GM11168 (cell line): ENCODE results near the gene LRP5.

Experiments
- in situ Hi-C: fragments of 300-500 bp; cut with MboI; formaldehyde crosslinking; loops from one replicate; pipeline ENCODE4 v1.12.0; 2022; ENCODE audit warnings: low sequenced_read_pairs; ENCODE audit not compliant: unreplicated experiment

Gene LRP5

GRCh38 chr11:68361702-68362101 is 49.3 kb downstream of the LRP5 start:
- in situ Hi-C loops = no loop called here

GRCh38 chr11:68362801-68363379 is 50.5 kb downstream of the LRP5 start:
- in situ Hi-C loops = no loop called here

- in situ Hi-C loops = no loop called here
Measured at GRCh38 chr11:68363776-68364175, 51.4 kb downstream of the LRP5 start.

DNA sequence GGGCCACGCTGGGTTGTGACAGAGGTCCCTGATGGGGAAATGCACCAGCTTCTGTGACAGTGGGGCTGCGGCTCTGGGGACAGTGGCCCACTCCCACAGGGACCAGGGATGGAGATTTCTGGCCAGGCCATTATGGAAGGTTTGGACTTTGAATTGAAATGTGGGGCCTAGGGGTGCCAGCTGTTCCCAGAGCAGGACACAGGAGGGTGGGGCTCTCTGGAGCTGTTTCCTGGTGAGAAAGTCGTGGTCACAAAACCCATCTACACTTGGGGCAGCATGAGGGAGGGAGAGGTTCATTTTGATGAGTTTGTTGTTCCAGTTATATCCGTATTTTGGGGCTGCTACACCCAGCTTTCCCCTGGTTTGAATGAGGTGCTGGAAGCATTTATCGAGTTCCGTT is 52.2 kb downstream of the LRP5 start:
- in situ Hi-C loops = no loop called here

DNA sequence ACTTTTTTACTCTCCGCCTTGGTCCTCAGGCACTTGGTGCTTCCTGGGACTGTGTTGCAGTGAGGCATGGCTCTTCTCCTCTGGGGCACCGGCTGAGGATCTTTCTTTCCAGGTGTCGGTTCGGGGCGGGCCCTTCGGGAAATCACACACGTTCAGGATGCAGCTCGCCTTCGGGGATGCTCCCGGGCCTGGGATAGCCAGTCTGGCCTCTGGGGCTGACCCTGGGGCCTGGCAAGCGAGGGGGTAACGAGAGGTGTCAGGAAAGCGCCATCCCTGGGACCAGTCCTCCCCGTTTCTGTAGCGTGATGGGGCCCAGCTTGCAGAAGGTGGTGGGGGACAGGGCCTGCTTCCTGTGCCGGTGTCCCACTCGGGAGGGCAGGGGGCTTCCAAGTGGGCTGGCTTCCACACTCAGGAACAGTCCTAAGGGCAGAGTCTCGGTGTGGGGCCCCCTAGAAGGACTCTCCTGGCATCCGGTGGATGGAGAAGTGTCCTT is 53.6 kb downstream of the LRP5 start:
- in situ Hi-C loops = no loop called here

- in situ Hi-C loops = no loop called here
Measured at GRCh38 chr11:68367252-68367651, 54.9 kb downstream of the LRP5 start.

- in situ Hi-C loops = no loop called here
Measured at GRCh38 chr11:68369756-68370155, 57.4 kb downstream of the LRP5 start.

GRCh38 chr11:68370211-68371111 is 58.1 kb downstream of the LRP5 start:
- in situ Hi-C loops = no loop called here

- in situ Hi-C loops = no loop called here
Measured at GRCh38 chr11:68371171-68372041, 59.0 kb downstream of the LRP5 start.

DNA sequence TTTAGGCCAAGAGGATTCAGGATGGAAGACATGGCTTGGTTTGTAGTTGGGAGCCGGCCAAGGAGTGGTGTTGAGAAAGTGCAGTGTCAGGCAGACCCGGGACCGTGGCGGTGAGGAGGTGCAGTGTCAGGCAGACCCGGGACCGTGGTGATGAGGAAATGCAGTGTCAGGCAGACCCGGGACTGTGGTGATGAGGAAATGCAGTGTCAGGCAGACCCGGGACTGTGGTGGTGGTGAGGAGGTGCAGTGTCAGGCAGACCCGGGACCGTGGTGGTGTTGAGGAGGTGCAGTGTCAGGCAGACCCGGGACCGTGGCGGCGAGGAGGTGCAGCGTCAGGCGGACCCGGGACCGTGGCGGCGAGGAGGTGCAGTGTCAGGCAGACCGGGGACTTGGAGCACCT is 59.7 kb downstream of the LRP5 start:
- in situ Hi-C loops = no loop called here

DNA sequence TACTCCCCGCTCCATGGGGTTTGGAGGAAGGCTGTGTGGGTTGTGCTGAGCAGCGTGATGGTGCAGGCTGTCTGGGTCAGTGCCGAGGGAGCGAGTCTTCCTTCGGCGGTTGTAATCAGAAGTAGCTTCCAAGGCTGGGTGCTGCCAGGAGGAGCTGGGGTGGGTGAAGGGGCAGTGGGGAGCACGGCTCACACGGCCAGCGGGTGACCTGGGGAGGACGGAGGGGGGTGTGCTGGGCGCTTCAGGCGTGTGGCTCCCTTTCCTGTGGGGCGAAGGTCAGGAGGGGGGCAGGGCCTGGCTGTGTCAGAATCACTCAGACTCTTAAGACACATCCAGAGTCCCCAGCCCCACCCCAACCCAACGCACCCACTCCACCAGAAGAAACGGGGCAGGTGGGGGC is 60.2 kb downstream of the LRP5 start:
- in situ Hi-C loops = no loop called here

GRCh38 chr11:68373189-68373814 is 60.9 kb downstream of the LRP5 start:
- in situ Hi-C loops = no loop called here

DNA sequence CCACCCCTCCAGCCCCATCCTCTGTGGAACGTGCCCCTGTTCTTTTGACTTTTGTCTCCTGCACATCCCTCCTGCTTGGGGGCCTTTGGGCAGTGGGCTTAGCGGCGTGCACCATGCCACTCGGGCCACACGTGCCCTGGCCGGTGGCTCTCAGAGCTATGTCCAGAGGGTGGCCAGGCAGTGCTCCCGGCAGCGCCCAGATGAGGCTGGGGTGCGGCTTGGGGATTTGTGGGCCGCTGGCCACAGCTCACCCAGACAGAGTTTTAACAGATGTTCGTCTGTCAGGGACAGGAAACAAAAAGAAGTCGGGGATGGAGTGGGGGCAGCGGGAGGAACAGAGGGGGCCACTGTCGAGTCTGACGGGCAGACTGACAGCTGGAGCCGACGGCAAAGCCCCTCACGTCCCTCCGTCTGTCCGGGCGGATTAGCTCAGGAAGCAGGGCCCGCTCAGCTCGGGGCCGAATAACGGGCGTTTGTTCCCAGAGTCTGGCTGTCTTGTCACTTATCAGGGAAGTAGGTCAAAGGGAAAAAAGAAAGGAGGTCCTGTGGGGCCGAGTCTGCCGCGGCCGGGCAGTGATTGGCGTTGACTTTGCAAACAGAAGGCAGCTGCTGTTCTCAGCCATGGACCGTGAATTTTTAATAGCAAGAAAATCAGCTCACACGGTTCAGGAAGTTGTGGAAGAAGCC is 61.6 kb downstream of the LRP5 start:
- in situ Hi-C loops = no loop called here

GRCh38 chr11:68374531-68374930 is 62.1 kb downstream of the LRP5 start:
- in situ Hi-C loops = no loop called here

GRCh38 chr11:68375337-68375736 is 62.9 kb downstream of the LRP5 start:
- in situ Hi-C loops = no loop called here

DNA sequence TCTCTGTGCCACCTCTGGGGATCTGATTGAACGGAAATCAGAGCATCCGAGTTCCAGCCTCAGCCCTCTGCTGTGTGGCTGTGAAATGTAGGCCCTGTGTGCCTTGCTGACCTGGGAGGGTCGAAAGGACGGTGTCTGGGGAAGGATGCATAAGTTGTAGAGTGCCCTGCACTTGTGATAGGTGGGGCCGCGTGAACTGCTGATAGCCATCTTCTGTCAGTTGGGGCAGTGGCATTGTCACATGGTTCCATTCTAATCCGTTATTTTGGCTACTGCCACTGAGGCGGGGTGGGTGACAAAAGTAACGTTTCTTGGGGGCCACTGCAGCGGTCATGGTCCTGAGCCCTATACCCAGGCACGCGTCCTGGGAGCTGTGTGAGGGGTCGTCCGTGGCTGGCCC is 63.4 kb downstream of the LRP5 start:
- in situ Hi-C loops = no loop called here

- in situ Hi-C loops = no loop called here
Measured at GRCh38 chr11:68377389-68377795, 65.0 kb downstream of the LRP5 start.

DNA sequence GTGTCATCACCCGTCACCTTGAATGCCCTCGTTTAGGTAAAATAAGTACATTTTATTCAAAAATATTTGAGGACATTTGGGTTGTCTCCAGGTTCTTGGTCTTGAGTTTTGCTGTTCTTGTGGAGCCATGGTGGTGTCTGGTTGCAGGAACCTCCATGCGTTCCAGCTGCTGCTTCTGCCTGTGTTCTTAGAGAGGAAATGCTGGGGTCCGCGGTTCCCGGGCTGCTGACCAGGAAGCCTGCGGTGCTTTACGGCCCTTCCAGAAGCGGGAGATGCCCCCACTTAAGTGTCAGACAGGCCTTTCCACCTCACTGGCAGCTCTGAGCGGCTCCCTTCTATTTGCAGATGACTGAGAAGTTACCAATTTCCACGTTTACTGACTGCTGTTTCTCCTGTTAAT is 66.8 kb downstream of the LRP5 start:
- in situ Hi-C loops = no loop called here

DNA sequence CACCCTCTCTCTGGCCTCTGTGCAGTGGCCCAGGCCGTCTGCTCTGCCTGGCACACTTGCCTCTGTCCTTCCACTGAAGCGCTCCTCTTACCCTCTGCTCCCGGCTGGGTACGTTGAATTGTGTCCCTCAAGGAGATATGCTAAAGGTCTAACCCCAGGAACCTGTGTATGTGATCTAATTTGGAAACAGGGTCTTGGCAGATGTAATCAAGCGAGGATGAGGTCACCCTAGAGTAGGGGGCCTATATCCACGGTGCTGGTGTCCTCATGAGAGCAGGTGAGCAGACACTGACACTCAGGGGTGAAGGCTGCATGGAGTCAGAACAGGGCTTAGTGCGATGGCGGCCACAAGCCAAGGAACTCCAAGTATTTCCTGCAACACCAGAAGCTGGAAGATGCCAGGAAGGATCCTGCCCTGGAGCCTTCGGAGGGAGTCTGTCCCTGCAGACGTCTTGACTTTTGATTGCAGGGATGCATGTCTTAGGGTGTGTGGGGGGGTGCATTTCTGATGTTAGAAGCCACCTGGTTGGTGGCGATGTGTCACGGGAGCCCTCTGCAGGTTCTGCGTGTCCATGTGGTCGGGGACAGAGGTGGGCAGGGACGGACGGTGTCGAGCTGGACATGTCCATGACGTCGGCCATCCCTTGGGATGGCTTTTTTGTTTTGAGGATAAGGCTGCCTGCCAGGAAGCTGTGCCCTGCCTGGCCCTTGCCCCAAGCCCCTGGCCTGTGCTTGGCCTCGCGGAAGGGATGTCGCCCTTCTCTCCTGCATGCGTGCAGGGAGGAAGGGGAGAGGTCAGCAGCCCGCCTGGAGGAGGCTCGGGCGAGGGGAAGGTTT is 68.6 kb downstream of the LRP5 start:
- in situ Hi-C loops = loop anchor here (5.0 to 10.0 kb wide), 2 partner anchors 79 to 116 kb away; no protein-coding TSS in a partner anchor
